Stimulated activated CD8-positive, alpha-beta memory T cell treated with anti-CD3 and anti-CD28 coated beads, Interleukin-7, amount 100 ng/mL, for 4 hours (primary cell): ENCODE data around the gene TROAP.
A peak's percentile ranks its signal among the peaks of the same experiment; 100 is the strongest.
"Not testable (repeated sequence)": the region's sequence is repeated elsewhere in the genome, so short reads cannot be mapped to it uniquely, and the experiment has no call there.

ENCODE experiments used
- DNase-seq, 2 donors: peaks; one replicate each; pipeline ENCODE4 v3.0.0-alpha.2; 2020; ENCODE audit warnings: low read depth in 2 of 2

Gene TROAP

GRCh38 chr12:49367381-49368239 is 44.6 kb downstream of the TROAP start, which contains the start of gene SPATS2:
SPATS2 (plus strand) TSS chr12:49367462; CDS start chr12:49461013, 93,551 bp downstream.
- DNase-seq, result peak in 1 of 2 donors; percentile 67

GRCh38 chr12:49368240-49368600 is 45.2 kb downstream of the TROAP start:
- DNase-seq, result no peak

GRCh38 chr12:49369411-49370145 is 46.5 kb downstream of the TROAP start:
- DNase-seq, result no peak

GRCh38 chr12:49370539-49370938 is 47.5 kb downstream of the TROAP start:
- DNase-seq, result no peak

GRCh38 chr12:49375406-49375805 is 52.4 kb downstream of the TROAP start:
- DNase-seq, result no peak

GRCh38 chr12:49377386-49377785 is 54.3 kb downstream of the TROAP start:
- DNase-seq, result no peak

GRCh38 chr12:49380184-49380583 is 57.1 kb downstream of the TROAP start:
- DNase-seq, result not testable (repeated sequence)
